HG02571 (cell line): Measurements from ENCODE around the gene RUVBL1.
A peak's percentile ranks its signal among the peaks of the same experiment; 100 is the strongest.

Experiments
- ATAC-seq: cut with Tn5 transposase; IDR thresholded peaks from one replicate; pipeline ENCODE4 v1.9.1; 2021; ENCODE audit warnings: mild to moderate bottlenecking, moderate library complexity; ENCODE audit not compliant: unreplicated experiment

The RUVBL1 gene

DNA sequence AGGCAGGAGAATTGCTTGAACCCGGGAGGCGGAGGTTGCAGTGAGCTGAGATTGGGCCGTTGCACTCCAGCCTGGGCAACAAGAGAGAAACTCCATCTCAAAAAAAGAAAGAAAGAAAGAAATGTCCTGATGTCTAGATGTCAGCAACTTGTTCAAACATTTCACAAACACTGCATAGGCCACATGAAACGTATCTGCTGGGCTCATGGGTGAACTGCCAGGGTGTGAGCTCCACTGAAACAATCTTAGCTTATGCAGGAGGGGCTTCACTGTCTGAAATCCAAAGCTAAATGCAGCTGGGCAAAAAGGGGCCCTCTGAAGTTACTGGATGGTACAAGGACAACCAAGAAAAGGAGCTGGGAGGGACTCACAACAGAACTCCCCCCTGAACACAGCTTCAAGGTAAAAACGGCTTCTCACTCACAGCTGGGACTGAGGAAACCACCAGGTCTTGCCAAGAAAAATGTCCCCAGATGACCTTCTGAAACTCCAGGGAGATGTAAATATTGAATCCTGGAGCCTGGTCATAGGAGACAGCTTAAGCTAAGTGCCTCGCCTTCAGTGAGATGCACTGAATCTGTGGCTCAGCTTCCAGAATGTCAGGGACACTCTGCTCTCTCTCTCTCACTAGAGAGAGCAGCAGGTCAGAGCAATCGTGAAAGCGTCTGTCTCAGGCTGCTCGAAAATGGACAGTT is 39.5 kb downstream of the RUVBL1 start:
- no peak for ATAC-seq

DNA sequence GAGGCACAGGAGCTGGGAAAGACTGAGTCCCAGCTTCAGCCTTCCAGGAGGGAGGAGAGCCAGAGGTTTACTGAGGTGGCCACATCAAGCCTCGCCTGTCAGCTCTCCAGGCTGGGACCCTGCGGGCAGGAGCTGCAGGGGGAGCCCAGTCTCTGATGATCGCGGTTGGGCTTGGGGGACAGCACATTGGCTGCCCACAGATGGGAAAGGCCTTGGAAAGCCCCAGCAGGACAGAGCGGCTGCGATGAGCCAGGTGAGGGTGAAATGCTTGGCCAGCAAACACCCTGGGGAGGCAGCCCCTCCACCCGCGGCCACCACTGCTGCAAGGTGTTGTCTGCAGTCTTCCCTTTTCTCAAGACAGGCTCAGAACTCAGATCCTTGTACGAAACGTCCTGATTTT is 40.2 kb downstream of the RUVBL1 start:
- no peak for ATAC-seq

DNA sequence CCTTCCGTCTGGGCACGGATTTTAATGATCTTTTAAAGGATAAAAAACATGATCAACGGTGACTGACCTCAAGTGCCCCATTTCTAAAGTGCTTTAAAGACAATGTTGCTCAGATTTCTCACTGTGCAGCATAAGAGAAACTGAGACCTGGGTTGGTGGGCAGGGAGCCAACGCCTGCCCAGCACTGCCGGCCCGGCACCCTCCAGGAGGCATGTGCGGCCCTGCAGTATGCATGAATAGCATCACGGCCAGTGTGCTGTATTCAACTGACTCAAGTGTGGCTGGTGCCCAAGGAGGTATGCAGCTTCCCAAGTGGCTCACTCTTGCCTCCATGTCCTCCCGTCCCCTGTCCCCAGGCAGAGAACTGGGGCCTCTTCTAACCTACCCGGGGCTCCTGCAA is 41.1 kb downstream of the RUVBL1 start:
- no peak for ATAC-seq

DNA sequence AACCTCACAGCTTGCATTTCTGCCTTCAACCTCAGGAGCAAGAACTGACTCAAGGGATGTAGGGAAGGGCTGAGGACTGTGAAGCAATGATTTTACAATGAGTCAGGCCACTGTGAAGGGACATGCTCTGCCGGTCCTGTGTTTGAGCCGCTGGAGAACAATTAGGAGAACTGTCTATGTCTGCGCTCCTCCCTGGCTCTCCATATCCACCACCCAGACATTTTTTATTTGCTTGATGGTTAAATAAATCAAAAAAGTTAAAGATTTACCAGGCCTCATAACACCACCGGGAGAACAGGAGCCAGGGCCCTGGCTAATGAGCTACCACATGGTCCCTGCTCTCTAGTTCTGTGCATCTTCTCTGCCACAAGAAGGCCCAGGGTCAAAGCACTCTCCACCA is 41.8 kb downstream of the RUVBL1 start:
- no peak for ATAC-seq

DNA sequence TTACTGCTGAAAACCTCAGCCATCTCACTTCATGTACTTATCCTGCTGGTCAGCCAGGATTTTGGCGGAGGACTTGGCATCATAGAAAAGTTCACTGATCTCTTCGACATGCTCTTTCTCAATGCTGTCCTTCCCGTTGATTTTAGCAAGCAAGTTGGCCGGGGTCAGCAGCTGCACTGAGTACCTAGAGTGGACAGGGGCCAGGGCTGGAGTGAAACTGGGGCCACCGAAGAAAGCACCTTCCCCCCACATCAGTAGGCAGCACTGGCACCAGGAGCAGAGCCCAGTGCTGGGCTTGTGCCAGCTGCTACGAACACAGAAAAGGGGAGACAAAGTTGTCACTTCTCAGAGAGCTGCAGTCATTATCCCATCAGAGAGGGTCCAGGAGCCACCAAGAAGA is 42.4 kb downstream of the RUVBL1 start:
- no peak for ATAC-seq

DNA sequence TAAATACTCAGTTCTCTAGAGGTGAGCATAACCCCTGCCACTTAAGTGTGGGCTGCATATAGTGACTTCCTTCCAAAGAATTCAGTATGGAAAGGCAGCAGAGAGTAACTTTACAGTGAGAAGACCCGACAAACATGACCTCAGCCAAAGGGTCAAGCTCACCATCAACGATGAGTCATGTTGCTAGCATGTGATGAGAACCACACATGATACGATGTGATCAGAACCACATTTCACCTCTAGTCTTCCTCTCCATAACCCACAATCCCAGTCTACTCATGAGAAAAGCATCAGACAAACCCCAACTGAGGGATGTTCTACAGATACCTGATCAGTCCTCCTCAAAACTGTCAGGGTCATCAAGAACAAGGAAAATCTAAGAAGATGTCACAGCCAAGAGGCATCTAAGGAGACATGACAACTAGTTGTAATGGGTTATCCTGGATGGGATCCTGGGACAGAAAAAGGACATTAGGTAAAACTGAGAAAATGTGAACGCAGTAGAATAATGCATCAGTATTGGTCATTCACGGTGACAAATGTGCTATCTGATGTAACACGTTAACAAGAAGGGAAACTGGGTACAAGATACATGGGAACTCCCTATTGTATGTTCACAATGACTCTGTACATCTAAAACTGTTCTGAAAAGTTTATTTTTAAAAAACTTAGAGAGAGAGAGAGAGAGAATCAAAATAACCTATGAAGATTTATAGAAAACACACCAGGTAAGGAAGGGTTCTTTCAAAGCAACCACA is 43.1 kb downstream of the RUVBL1 start:
- ATAC-seq: no peak

DNA sequence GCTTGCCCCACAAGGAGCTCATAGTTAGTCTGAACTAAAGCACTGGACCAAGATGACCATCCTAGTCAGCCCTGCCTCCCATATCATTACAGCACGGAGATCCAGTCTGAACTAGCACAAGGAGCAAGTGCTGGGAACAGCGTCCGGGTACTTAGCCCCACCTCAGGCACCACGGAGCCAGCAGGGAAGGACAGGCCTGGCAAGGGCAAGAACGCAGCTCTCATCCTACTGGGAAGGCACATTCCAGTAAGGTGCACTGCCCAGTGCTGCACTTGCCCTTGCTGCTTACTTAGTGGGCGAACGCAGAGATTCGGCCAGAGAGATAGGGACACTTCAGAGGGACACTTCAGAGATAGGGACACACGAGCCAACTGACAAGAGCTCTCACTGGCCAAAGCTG is 43.8 kb downstream of the RUVBL1 start:
- ATAC-seq: no peak

DNA sequence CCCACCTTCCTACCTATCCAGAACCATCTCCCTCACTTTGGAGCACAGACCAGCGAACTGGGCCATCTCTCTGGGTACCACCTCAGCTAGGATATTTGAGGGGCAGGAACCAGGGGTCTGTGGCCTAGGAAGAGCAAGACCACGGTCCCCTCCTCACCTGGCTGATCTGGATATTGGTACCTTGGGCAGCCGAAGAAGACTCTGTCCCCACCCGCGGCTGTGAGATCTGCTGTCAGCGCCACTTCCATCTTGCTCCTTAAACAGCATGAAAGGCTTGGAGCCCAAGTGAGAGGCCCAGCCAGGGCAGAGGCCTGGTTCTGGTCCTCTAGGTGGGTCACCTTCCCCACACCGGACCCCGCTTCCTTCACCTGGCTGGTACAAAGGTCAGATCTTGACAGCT is 44.7 kb downstream of the RUVBL1 start:
- ATAC-seq: no peak

DNA sequence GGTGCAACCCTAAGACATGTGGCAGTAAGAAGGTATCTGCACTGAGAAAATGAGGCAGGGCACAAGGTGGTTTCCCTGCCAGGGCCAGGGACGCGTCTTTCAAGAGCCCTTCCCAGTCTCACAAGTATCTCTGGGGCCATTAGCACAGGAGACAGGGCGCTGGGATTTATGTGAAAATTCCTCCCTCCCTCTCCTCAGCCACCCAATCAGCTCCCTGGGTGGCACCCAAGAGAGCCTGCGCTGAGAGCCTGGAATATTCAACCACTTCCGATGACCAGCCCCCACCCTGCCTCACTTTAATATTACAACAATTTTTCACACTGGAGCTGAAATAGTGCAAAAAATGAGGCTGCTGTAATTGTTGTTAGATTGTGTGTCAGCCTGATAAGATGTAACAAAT is 45.3 kb downstream of the RUVBL1 start:
- no peak for ATAC-seq

DNA sequence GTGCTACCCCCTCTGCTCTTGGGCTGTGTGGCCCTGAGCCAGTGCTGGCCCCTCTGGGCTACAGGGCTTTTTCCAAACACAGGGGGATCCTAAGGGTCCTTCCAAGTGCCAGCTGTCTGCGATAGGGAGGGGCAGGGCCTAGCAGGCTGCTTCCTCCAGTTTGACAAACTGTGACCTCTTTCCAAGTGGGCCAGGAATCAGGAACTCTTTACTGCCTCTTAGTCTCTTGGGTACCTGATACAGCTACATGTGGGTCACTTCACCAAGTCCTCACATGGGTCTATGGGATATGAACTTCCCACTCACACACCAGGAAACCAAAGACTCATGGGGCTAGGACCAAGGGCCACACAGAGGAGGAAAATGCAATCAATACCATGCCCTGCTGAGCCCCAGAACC is 45.9 kb downstream of the RUVBL1 start:
- ATAC-seq: no peak

DNA sequence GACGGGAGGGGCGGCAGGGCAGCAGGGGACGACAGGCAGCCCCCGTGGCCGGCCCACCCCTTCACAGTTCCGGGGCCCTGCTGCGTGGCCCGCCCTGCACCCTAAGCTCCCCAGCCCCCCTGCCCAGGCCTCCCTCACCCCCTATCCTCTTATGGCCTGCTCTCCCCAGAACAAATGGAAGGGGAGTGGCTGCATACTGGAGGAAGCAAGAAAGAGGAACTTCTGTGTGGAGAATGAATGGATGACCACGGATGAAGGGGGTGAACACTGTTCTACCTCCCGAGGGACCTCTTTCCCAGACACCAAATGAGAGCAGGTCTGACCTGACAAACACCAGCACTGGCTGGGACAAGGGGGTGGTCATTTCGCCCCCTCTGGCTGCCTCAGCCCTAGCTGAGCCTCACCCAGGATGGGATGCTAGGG is 46.4 kb downstream of the RUVBL1 start:
- no peak for ATAC-seq

DNA sequence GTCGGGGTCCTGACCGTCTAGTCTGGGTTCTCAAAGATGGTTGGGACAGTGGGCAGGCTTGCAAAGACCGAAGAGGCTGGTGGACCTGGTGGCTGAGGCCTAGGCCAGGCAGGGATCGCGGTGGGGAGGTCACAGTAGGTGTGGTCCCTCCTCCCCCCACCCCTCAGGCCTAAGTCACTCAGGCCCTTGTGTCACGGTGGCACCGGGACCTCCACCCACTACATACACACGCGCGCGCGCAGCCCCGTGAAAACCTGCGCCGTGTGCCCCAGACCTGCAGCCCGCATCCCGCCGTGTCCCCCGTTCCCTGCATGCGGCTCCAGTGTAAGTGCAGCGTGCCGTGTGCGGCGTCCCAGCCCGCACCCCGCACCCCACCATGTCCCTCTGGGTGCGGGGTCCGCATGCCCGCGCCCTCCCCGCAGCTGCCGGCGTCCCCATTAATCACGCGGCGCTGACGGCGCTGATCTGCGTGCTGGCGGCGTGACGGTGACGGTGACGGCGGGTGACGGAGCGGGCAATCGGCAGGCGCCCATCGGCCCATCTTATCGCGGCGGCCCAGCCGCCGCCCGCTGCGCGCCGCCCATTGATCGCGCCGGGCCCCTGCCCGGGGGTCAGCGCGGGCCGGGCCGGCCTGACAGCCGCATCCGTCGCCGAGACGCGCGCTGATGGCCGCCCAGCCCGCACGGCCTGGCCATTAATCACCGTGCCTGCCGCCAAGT is 47.0 kb downstream of the RUVBL1 start:
- ATAC-seq: no peak

DNA sequence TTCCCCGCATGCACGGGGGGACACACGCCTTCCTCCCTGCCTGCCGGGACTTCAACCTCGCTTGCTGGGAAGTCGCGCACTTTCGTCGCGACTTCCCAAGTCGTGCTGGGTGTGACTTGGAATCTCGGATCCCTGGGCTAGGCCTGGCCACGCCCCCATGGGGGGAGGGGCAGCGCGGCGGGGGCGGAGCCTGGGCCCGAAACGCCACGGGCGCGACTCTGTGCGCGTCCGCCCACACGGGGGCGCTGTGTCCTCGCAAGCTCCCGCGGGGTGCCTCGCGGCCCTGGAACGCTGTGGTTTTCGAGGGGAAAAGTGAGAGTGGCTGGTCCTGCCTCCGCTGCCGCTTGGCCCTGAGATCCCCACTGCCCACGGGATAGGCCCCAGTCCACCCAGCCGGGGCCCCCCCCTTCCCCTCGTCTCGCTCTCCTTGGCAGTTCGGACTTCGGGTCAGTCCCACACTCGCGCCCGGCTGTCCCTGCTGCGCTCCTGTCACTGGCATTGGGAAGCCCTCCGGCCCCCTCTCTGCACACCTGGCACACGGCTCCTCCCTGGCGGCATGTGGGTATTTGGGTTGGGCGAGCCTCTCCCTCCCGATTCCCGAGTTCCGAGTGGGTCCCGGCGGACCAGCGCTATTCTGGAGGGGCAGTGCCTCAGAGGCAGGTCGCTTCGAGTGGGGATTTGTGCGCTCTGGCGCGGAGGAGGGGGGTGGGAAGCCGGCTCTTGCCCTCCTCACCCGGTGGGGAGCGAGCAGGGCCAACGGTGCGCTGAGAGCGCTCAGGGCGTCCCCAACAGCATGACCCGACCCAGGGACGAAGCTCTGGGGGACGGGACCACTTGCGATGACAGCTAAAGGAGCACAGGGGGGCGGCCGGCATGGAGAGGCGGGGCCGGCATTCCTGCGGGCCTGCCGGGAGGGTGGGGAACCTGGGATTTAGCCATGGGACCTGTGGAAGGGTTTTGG is 47.8 kb downstream of the RUVBL1 start:
- peak; percentile 50 for ATAC-seq

DNA sequence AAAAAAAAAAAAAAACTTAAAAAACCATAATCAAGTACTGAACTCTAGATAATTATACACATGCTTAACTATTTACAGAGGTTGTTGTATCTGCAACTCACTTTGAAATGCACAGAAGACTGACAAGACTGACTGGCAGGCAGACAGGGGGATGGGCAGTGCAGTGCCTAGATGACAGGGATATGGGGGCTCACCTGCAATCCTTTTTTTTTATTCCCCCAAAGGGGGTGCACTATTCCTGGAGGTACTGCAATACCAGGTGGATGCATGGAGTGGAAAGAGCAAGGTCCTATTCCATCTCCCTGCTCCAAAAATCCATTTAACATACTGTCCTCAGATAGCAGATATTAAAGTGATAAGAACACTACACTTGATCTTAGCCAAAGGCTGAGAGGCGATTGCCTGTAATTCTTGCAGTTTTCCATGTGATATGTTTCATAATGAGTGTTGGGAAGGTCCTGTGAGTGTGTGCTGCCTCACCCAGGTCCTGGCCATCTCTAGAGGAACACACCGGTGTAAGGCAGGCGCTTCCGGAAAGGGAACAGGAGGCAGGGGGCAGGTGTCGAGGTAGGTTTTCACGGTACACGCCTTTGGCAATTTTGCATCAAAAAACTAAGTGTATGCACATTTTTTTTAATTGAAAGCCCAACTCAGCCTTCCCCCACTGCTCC is 48.6 kb downstream of the RUVBL1 start:
- ATAC-seq: no peak

DNA sequence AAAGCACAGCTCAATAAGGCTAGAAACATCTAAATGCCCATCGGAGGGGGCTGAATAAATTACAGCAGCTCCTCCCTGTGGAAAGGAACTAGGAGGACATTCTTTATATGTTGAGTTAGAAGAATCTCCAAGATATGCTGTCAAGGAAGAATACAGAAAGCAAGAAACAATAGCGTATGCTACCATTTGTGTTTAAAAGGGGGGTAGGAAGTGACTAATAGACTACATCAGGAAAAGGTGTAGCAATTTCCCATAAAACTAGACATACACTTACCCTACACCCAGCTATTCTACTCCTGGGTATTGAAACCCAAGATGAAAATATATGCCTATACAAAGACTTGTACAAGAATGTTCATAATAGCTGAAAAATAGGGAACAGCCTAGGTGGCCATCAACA is 49.8 kb downstream of the RUVBL1 start:
- ATAC-seq: no peak

DNA sequence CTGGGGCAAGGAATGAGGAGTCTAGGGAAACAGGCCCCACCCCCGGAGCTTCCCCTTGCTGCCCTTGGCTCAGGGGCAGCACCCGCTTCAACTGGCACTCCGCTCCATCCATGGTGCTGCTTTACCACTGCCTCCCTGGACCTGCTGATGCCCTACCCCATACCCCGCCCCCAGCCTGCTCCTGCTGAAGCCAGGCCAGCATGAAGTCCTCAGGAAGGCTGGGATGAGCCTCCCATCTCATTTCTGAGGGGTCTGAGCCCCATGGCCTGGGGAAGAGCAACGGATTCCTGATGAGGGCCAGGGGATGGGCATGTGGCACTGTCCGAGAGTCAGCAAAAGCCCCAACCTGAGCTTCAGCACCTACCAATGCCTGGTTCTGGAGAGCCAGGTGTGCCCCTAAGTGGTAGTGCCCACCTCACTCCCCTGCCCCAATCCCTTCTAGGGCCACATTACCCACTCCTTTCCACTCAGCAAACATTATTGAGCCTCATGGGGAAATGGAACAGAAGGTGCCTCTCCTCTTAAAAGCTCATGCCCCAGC is 50.4 kb downstream of the RUVBL1 start:
- ATAC-seq: no peak

DNA sequence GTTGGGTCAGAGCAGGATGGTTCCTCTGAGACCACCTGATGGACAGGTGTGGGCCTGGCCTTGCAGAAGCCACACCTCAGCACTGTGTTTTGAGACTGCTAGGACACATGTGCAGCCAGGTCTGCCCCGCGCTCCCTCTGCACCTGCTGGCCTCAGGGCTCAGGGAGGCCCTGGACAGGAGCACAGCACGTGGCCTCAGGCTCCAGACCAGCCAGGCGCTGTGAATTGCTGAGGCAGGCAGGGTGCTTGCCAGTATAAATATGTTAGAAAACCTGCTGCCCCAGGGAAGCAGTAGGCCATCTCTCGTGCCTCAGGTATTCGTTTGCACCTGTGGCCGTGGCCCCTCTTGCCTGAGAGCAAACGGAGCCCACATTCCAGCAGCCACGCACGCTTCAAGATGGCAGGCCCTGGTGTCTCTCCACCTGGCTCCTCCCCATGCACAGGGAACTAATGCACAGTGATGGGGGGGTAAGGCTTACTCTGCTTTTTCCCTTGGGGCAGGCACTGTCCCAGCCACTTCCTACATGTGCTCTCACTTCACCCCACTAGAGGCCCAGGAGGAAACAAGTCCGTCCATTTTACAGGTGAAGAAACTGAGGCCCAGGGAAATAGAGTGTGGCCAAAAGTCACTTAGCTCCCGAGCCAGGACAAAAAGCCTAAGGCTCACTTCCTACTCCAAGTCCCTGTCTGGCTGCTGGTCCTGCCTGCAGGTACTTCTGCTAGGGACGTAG is 51.0 kb downstream of the RUVBL1 start:
- no peak for ATAC-seq

DNA sequence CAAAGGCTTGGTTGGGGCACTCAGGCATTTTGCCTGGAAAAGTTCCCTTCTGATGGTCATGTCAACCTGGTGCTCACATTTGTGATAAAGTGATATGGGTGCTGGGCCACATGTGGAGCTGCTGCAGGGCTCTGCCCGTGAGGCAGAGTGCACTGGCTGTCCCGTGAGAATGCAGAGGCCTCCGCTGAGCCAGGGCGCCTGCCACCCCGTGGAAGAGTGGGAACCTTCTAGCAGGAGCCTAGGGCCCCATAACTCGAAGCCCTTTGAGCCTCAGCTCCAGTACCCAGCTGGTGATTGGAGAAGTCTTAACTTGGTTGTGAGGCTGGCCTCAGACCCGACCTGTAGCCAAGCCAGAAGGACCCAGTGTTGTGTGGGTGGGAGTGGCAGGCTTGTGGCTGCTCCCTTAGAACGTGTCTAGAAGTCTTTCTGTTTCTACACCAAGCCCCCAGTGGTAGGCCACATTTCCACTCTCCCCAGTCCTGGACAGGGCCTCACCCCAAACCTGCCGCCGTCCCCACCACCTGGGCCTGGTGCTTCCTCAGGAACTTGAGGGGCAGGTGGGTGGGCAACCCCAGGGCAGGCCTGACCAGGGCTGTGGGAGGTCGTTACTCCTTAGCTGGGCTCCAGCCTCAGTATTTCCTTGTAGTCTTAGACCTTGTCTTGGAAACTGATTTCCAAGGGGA is 51.7 kb downstream of the RUVBL1 start:
- no peak for ATAC-seq
